ENCODE measurements around the gene CDH4. TPM values are rescaled to one million over a fixed set of nuclear protein-coding genes. Genes with fewer than 3 reads are reported as not detected.

Gene CDH4
- total and polyA plus RNA-seq, 2 of the 4 experiments (the other 2 are of a cell fraction) = 1.6 to 3.5 TPM

- Histone ChIP-seq H2AK5ac (ENCODE audit: low read depth, low read length) (no peak overlapping the region), H3K56ac (ENCODE audit: extremely low read depth, insufficient read depth, low read length) (no peak overlapping the region), H3K4me3 (ENCODE audit: insufficient read depth, low read depth, low read length) (no peak overlapping the region), H3K9me3 (ENCODE audit: control insufficient read depth, insufficient read depth, low read length) (peaks cover 13% of the 10 kb centered on the region), H3K14ac (replicated peaks; ENCODE audit: low read depth, low read length) (no peak overlapping the region), H3K4me1 (ENCODE audit: control insufficient read depth, insufficient read depth, low read length) (no peaks in the 10 kb centered on the region), H2BK20ac (ENCODE audit: low read depth, low read length) (no peak overlapping the region), H3K9ac (ENCODE audit: low read depth, low read length) (no peak overlapping the region), H3K36me3 (ENCODE audit: control insufficient read depth, insufficient read depth, low read length) (no peaks in the 10 kb centered on the region), H3K18ac (ENCODE audit: low read depth, low read length) (no peak overlapping the region), H2BK5ac (ENCODE audit: low read depth, low read length, poor library complexity, severe bottlenecking) (no peak overlapping the region), H2AK9ac (replicated peaks; ENCODE audit: low read depth, low read length, poor library complexity) (no peak overlapping the region), H3K4me2 (ENCODE audit: low read depth, low read length) (no peak overlapping the region), H3K27me3 (ENCODE audit: control insufficient read depth, insufficient read depth, low read length) (peaks cover 18% of the 10 kb centered on the region), H4K91ac (ENCODE audit: insufficient read depth, low read depth, low read length) (no peak overlapping the region), H3K27ac (ENCODE audit: insufficient read depth, low read length) (no peak overlapping the region), H2AFZ (replicated peaks; ENCODE audit: low read length, poor library complexity) (no peak overlapping the region), H4K8ac (ENCODE audit: low read depth in 2 of 2, low read length in 2 of 2) (no peak overlapping the region), H3K4ac (ENCODE audit: low read depth, low read length) (no peak overlapping the region), H3K23ac (ENCODE audit: low read depth, low read length) (no peak overlapping the region), H2BK15ac (ENCODE audit: low read depth, low read length) (no peak overlapping the region), H4K5ac (ENCODE audit: low read depth, low read length) (no peak overlapping the region), H3K9me1 (ENCODE audit: insufficient read depth, low read length) (no peaks in the 10 kb centered on the region), H3K79me1 (ENCODE audit: low read depth in 1 of 2, low read length in 2 of 2) (no peaks in the 10 kb centered on the region), H2BK120ac (ENCODE audit: low read depth, low read length) (no peak overlapping the region), H4K20me1 (ENCODE audit: insufficient read depth, low read length) (no peaks in the 10 kb centered on the region)
- in situ Hi-C loops (cut with MboI; ENCODE audit: low sequenced_read_pairs) = loop anchor here (25.0 kb wide), 1 partner anchor 1174 kb away; no protein-coding TSS in a partner anchor
- dilution Hi-C loops (cut with HindIII; ENCODE audit: low sequenced_read_pairs, unreplicated experiment) = no loop called here
- DNase-seq (no peak), ATAC-seq (ENCODE audit: low read depth) (no peak)
- CTCF ChIA-PET = no interaction called here
- TF ChIP-seq NFE2L2 (IDR thresholded peaks at IDR 0.05; ENCODE audit: low read depth, low read length) (no peak), RAD21 (IDR thresholded peaks at IDR 0.05; ENCODE audit: low read length) (no peak), ELK1 (IDR thresholded peaks at IDR 0.05; ENCODE audit: borderline replicate concordance, low read depth, low read length) (no peak), MAFK (IDR thresholded peaks at IDR 0.05; ENCODE audit: low read depth, low read length) (no peak), POLR2A (IDR thresholded peaks at IDR 0.05; ENCODE audit: low read depth, low read length) (no peak)
- POLR2A ChIA-PET (ENCODE audit: unreplicated experiment) = no interaction called here
- intact Hi-C loops (cut with micrococcal nuclease) = no loop called here
- no TSS peak for BruUV-seq (replicated peaks)
- 50% methylated on average over 1 of the region's 4 CpGs; no CpG with 5 or more reads in 1 of the 2 experiments for WGBS, 2 experiments (ENCODE audit: extremely low coverage in 2 of 2, insufficient read length in 1 of 2)
Observed at GRCh38 chr20:61236713-61237112, 15.3 kb upstream of the CDH4 start.

Measured in IMR-90 (cell line).